Measurements from ENCODE around the gene EFNA3. TPM values are rescaled to one million over a fixed set of nuclear protein-coding genes. Genes with fewer than 3 reads are reported as not detected.

The EFNA3 gene
- total and polyA plus RNA-seq, 9 of the 15 experiments (the other 6 are each of a cell fraction or from before 2014, with no cell fraction given): 0.59 to 7.9 (median 4.7) TPM

DNA sequence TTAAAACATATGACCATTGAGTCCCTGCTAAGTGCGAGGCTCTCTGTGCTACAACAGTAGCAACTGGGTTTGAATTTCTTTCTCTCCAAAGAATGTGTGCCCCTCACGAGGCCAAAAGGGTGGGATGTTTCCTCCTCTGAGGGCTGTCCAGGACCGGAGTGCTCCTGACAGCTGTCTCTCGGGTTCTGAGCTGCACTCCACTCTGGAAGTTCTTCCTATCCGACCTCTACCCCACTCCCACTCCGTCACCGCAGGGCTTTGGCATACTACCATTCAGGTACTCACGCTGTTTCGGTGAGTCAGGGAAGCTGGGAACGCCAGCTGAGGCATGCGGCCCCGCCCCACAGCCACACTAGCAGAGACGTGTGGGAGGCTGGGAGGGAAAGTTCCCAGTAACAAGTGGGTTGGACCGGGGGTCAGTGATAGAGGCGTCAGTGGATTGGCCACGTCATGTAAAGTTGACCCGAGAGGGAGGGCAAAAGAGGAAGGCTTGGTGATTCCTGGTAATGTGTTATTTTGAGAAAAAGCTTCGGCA is 56.3 kb downstream of the EFNA3 start (continued):
- no peak for TF ChIP-seq CBX2 (IDR thresholded peaks at IDR 0.05; ENCODE audit: insufficient read depth, low read length, poor library complexity, severe bottlenecking)
- TF ChIP-seq, protein P1, sequence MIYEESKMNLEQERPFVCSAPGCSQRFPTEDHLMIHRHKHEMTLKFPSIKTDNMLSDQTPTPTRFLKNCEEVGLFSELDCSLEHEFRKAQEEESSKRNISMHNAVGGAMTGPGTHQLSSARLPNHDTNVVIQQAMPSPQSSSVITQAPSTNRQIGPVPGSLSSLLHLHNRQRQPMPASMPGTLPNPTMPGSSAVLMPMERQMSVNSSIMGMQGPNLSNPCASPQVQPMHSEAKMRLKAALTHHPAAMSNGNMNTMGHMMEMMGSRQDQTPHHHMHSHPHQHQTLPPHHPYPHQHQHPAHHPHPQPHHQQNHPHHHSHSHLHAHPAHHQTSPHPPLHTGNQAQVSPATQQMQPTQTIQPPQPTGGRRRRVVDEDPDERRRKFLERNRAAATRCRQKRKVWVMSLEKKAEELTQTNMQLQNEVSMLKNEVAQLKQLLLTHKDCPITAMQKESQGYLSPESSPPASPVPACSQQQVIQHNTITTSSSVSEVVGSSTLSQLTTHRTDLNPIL (CRISPR knock-in tag; IDR thresholded peaks at IDR 0.05): no peak
- no peak for TF ChIP-seq ZNF436 (CRISPR knock-in tag; IDR thresholded peaks at IDR 0.05)
- no peak for TF ChIP-seq TAL1 (IDR thresholded peaks at IDR 0.05)
- TF ChIP-seq DNMT1 (IDR thresholded peaks at IDR 0.05): no peak
- TF ChIP-seq PCBP1 (IDR thresholded peaks at IDR 0.05; ENCODE audit: low read depth, low read length, poor library complexity, severe bottlenecking): no peak
- TF ChIP-seq, protein P2, sequence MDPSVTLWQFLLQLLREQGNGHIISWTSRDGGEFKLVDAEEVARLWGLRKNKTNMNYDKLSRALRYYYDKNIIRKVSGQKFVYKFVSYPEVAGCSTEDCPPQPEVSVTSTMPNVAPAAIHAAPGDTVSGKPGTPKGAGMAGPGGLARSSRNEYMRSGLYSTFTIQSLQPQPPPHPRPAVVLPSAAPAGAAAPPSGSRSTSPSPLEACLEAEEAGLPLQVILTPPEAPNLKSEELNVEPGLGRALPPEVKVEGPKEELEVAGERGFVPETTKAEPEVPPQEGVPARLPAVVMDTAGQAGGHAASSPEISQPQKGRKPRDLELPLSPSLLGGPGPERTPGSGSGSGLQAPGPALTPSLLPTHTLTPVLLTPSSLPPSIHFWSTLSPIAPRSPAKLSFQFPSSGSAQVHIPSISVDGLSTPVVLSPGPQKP (CRISPR knock-in tag; IDR thresholded peaks at IDR 0.05): no peak
- TF ChIP-seq EWSR1 (IDR thresholded peaks at IDR 0.05; ENCODE audit: borderline replicate concordance, low read depth, partially characterized antibody): no peak
- TF ChIP-seq FOXJ3 (CRISPR knock-in tag; IDR thresholded peaks at IDR 0.05): no peak
- no peak for TF ChIP-seq PTRF (tag; IDR thresholded peaks at IDR 0.05)
- no peak for TF ChIP-seq ADNP (tag; IDR thresholded peaks at IDR 0.05)
- TF ChIP-seq DACH1 (IDR thresholded peaks at IDR 0.05; ENCODE audit: partially characterized antibody): peak; percentile 80
- no peak for TF ChIP-seq HLTF (IDR thresholded peaks at IDR 0.05)
- TF ChIP-seq ETV5 (CRISPR knock-in tag; IDR thresholded peaks at IDR 0.05; ENCODE audit: low read depth): no peak
- no peak for TF ChIP-seq SRSF9 (IDR thresholded peaks at IDR 0.05; ENCODE audit: borderline replicate concordance, low read depth, low read length)
- TF ChIP-seq, protein P3, sequence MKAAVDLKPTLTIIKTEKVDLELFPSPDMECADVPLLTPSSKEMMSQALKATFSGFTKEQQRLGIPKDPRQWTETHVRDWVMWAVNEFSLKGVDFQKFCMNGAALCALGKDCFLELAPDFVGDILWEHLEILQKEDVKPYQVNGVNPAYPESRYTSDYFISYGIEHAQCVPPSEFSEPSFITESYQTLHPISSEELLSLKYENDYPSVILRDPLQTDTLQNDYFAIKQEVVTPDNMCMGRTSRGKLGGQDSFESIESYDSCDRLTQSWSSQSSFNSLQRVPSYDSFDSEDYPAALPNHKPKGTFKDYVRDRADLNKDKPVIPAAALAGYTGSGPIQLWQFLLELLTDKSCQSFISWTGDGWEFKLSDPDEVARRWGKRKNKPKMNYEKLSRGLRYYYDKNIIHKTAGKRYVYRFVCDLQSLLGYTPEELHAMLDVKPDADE (conservative IDR thresholded peaks at IDR 0.05; ENCODE audit: control insufficient read depth, low read depth, low read length): no peak; the same call in 1 of the 2 replicates
- TF ChIP-seq KAT7 (CRISPR knock-in tag; IDR thresholded peaks at IDR 0.05; ENCODE audit: borderline replicate concordance): no peak
- TF ChIP-seq, protein P4, sequence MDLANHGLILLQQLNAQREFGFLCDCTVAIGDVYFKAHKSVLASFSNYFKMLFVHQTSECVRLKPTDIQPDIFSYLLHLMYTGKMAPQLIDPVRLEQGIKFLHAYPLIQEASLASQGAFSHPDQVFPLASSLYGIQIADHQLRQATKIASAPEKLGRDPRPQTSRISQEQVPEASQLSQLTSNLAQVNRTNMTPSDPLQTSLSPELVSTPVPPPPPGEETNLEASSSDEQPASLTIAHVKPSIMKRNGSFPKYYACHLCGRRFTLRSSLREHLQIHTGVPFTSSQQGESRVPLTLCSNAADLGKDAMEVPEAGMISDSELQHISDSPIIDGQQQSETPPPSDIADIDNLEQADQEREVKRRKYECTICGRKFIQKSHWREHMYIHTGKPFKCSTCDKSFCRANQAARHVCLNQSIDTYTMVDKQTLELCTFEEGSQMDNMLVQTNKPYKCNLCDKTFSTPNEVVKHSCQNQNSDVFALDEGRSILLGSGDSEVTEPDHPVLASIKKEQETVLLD (IDR thresholded peaks at IDR 0.05): no peak
- no peak for TF ChIP-seq ARHGAP35 (IDR thresholded peaks at IDR 0.05; ENCODE audit: partially characterized antibody)
- no peak for TF ChIP-seq ZNF12 (CRISPR knock-in tag; IDR thresholded peaks at IDR 0.05)
- TF ChIP-seq MAFF (IDR thresholded peaks at IDR 0.05; ENCODE audit: low read length): peak; percentile 5; the same call in 1 of the 2 replicates
- no peak for TF ChIP-seq MEF2D (tag; conservative IDR thresholded peaks at IDR 0.05; ENCODE audit: low read depth)
- no peak for TF ChIP-seq NFIC (IDR thresholded peaks at IDR 0.05)
- no peak for TF ChIP-seq ZNF507 (tag; conservative IDR thresholded peaks at IDR 0.05)
- no peak for TF ChIP-seq ZNF785 (CRISPR knock-in tag; IDR thresholded peaks at IDR 0.05)
- no peak for TF ChIP-seq JUNB (CRISPR knock-in tag; conservative IDR thresholded peaks at IDR 0.05)
- TF ChIP-seq PML (IDR thresholded peaks at IDR 0.05; ENCODE audit: low read length): no peak; the same call in 1 of the 2 replicates
